PFSK-1 (cell line): ENCODE measurements around the gene NATD1.

Experiments used
- POLR2AphosphoS5 ChIP-seq: IDR thresholded peaks from 2 replicates; pipeline ENCODE4 v1.6.1; 2012; ENCODE audit warnings: low read depth, mild to moderate bottlenecking, control low read depth, low read length, moderate library complexity
- TAF1 ChIP-seq: IDR thresholded peaks from 2 replicates; pipeline ENCODE4 v1.6.1; 2012; ENCODE audit warnings: low read length, control low read depth, borderline replicate concordance; ENCODE audit not compliant: insufficient read depth
- TF ChIP-seq, protein P1 (sequence below), 2 experiments: IDR thresholded peaks; 2 replicates each; pipeline versions ENCODE4 v1.6.1 to v1.8.0; 2011 to 2012; ENCODE audit warnings: low read depth in 2 of 2, low read length in 2 of 2, control low read depth in 1 of 2, inconsistent platforms in 1 of 2, mild to moderate bottlenecking in 1 of 2, moderate library complexity in 1 of 2; ENCODE audit not compliant: insufficient read depth in 1 of 2

DNA sequence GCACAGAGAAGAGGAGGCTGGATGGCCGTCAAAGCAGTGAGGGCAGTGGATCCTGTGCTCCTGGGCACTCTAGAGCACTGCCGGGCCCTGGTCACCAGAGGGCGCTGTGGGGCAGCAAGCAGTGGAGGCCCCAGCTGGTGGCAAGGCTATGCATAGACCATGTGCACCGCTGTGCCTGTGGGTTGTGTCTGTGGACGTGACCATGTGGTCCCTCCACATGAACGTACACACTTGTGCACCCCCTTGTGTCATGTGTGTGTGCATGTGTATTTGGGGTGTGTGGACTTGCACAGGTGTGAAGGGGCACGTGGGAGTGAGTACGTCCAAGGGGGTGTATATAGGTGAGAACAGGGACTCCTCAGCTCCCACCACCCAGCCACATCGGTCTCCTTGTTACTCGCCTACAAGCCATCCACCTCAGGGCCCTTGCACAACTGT, 26.9 kb upstream of the NATD1 start:
- TF ChIP-seq, protein P1, sequence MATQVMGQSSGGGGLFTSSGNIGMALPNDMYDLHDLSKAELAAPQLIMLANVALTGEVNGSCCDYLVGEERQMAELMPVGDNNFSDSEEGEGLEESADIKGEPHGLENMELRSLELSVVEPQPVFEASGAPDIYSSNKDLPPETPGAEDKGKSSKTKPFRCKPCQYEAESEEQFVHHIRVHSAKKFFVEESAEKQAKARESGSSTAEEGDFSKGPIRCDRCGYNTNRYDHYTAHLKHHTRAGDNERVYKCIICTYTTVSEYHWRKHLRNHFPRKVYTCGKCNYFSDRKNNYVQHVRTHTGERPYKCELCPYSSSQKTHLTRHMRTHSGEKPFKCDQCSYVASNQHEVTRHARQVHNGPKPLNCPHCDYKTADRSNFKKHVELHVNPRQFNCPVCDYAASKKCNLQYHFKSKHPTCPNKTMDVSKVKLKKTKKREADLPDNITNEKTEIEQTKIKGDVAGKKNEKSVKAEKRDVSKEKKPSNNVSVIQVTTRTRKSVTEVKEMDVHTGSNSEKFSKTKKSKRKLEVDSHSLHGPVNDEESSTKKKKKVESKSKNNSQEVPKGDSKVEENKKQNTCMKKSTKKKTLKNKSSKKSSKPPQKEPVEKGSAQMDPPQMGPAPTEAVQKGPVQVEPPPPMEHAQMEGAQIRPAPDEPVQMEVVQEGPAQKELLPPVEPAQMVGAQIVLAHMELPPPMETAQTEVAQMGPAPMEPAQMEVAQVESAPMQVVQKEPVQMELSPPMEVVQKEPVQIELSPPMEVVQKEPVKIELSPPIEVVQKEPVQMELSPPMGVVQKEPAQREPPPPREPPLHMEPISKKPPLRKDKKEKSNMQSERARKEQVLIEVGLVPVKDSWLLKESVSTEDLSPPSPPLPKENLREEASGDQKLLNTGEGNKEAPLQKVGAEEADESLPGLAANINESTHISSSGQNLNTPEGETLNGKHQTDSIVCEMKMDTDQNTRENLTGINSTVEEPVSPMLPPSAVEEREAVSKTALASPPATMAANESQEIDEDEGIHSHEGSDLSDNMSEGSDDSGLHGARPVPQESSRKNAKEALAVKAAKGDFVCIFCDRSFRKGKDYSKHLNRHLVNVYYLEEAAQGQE (IDR thresholded peaks at IDR 0.05; ENCODE audit: insufficient read depth in 1 of 2, low read depth in 2 of 2, low read length in 2 of 2) = no peak
- TF ChIP-seq POLR2AphosphoS5 (no peak), TAF1 (no peak)
